ES-I3 (cell line): ENCODE measurements around the gene TSNAX.

ENCODE experiments used
- H3K36me3 ChIP-seq: 2 replicates; pipeline ENCODE4 v1.6.1; 2013; ENCODE audit warnings: mild to moderate bottlenecking, low read length, control low read depth, moderate library complexity; ENCODE audit not compliant: insufficient read depth
- H3K4me1 ChIP-seq: 2 replicates; pipeline ENCODE4 v1.6.1; 2013; ENCODE audit warnings: mild to moderate bottlenecking, control low read depth, low read length; ENCODE audit not compliant: insufficient read depth
- H3K9ac ChIP-seq: 2 replicates; pipeline ENCODE4 v1.6.1; 2013; ENCODE audit warnings: low read depth, mild to moderate bottlenecking, low read length, moderate library complexity
- H3K9me3 ChIP-seq: 2 replicates; pipeline ENCODE4 v1.6.1; 2013; ENCODE audit warnings: mild to moderate bottlenecking, low read length, moderate library complexity; ENCODE audit not compliant: control insufficient read depth, insufficient read depth

TSNAX gene

DNA sequence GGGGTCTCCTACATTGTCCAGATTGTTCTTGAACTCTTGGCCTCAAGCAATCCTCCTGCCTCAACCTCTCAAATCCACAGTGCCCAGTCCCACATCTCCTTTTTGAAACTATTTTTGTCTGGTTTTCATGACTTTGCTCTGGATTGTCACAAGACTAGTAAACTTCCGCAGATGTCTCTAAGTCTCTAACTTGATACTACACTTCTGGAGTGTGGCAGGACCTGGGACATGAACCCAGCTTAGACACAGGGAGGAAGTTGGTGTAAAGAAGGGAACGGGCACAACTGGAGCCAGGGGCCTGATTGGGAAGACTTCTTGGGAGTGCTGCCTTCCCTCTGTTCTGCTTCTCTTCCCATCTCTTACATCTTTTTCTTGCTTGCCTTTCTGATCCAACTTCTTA is 81.9 kb downstream of the TSNAX start:
- no peaks in the 10 kb centered on the region for H3K9me3 ChIP-seq
- H3K9ac ChIP-seq = no peak overlapping the region
- no peaks in the 10 kb centered on the region for H3K36me3 ChIP-seq
- no peaks in the 10 kb centered on the region for H3K4me1 ChIP-seq

DNA sequence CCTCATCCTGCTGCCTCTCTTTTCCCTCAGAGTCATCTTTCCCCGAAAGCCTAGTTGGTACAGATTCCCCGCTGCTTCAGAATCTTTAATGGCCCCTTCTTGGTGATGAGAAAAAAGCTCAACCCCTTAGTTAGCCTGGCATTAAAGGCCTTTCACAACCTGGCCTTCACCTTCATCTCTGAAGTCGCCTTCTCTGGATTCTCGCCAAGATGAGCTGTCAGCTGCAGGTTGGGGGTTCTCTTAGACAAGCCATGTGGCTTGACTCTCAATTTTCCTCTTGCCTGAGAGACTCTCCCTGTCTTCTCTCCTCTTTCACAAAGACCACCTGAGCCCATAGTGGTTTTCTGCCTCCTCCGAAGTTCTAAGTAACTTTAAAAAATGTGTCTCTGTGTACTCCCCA is 82.6 kb downstream of the TSNAX start:
- Histone ChIP-seq H3K4me1 (no peaks in the 10 kb centered on the region), H3K9ac (no peak overlapping the region), H3K9me3 (no peaks in the 10 kb centered on the region), H3K36me3 (no peaks in the 10 kb centered on the region)

DNA sequence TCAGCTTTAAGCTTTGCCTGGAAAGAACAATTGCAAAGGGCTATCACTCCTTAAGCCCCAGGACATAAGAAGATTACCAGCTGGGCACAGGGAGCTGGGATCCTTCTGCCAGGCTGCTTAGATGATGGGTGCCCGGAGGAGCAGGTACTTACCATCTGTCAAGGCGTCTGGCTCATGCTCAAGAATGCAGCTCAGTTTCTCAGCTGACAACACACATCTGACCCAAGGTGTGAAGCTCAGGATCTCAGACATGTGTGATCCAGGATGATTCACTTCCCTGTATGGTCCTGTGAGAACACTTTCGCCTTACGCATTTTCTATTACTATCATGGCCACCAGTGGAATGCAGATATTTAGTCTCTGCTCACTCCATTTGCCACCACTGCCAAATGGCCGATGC is 83.4 kb downstream of the TSNAX start:
- H3K36me3 ChIP-seq = no peaks in the 10 kb centered on the region
- no peak overlapping the region for H3K9ac ChIP-seq
- H3K4me1 ChIP-seq = no peaks in the 10 kb centered on the region
- H3K9me3 ChIP-seq = no peaks in the 10 kb centered on the region

DNA sequence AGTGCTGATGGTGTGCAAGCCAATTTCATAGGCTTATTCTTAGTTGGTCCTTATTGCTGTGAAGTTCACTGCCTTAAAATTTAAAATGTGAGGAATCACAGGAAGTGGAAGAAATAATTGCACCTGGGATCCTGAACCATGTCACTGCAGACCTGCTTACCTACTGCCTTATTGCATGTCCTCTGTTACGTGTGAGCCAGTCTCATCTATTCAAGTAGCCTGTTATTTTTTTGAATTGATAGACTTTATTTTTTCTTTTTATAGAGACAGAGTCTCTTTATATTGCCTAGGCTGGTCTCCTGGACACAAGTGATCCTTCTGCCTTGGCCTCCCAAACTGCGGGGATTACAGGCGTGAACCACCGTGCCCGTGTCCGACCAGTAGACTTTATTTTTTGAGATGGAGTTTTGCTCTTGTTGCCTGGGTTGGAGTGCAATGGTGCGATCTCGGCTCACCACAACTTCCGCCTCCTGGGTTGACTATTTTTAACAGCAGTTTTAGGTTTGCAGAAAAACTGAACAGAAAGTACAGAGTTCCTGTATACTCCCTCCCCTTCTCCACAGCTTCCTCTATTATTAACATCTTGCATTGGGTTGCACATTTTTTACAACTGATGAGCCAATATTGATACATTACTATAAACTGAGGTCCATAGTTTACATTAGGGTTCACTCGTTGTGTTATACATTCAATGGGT is 84.1 kb downstream of the TSNAX start:
- Histone ChIP-seq H3K4me1 (no peaks in the 10 kb centered on the region), H3K9me3 (no peaks in the 10 kb centered on the region), H3K9ac (no peak overlapping the region), H3K36me3 (no peaks in the 10 kb centered on the region)

DNA sequence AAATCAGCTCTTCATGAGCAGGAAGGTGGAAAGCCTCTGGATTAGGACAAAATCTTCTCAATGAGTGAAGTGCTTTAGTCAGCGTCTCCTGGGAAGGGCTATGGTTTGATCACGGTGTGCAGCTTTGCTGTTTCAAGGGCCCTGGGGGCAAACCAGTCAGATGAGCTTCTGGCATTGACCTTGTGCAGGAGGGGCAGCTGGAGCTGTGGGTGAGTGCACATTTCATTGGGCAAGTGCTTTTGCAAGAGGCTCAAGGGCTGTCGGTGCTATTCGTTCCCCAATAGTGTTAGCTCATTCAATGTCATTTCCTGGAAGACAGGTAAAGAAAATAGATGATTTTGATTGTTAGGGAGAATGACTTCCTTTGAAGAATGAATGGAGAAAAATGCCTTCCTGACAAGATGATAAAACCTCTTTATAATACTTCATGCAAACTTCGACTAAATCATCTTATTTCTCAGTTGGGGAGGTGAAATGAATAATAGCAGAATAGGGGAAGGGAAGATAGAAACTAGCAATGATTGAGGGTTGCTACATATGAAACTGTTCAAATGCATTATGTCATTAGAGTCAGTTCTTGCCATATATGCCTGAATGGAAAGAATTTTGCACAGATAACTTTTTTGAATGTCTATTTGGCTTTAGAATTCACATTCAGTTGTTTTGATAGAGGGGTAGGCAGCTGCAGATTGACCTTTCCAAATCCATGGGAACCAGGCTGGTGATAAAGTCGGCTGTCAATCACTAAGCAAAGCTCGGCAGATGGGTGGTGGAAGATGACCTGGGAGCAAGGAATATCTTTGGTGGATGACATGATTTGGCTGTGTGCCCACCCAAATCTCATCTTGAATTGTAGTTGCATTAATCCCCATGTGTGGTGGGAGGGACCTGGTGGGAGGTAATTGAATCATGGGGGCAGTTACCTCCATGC is 85.2 kb downstream of the TSNAX start:
- H3K9me3 ChIP-seq = no peaks in the 10 kb centered on the region
- no peak overlapping the region for H3K9ac ChIP-seq
- no peaks in the 10 kb centered on the region for H3K36me3 ChIP-seq
- H3K4me1 ChIP-seq = no peaks in the 10 kb centered on the region
